IPS-15b (cell line): ENCODE measurements around the gene NPBWR2.

ENCODE experiments used
- H3K27me3 ChIP-seq: one replicate; pipeline ENCODE4 v1.6.1; 2013; ENCODE audit warnings: low read length; ENCODE audit not compliant: control insufficient read depth, insufficient read depth
- H3K36me3 ChIP-seq: one replicate; pipeline ENCODE4 v1.6.1; 2013; ENCODE audit warnings: low read length; ENCODE audit not compliant: control insufficient read depth, insufficient read depth
- H3K4me1 ChIP-seq: one replicate; pipeline ENCODE4 v1.6.1; 2013; ENCODE audit warnings: mild to moderate bottlenecking, low read length; ENCODE audit not compliant: control insufficient read depth, insufficient read depth
- H3K4me3 ChIP-seq: one replicate; pipeline ENCODE4 v1.5.1; 2013; ENCODE audit warnings: low read depth, low read length
- H3K9ac ChIP-seq: one replicate; pipeline ENCODE4 v1.6.1; 2013; ENCODE audit warnings: low read depth, mild to moderate bottlenecking, low read length
- H3K9me3 ChIP-seq: one replicate; pipeline ENCODE4 v1.6.1; 2013; ENCODE audit warnings: mild to moderate bottlenecking, low read length; ENCODE audit not compliant: control insufficient read depth, insufficient read depth

NPBWR2 gene

GRCh38 chr20:64104667-64105451, 2.5 kb downstream of the NPBWR2 start:
- H3K27me3 ChIP-seq, result peaks cover 10% of the 10 kb centered on the region
- H3K9ac ChIP-seq, result no peak overlapping the region
- H3K4me1 ChIP-seq, result no peaks in the 10 kb centered on the region
- H3K36me3 ChIP-seq, result no peaks in the 10 kb centered on the region
- H3K9me3 ChIP-seq, result no peaks in the 10 kb centered on the region
- H3K4me3 ChIP-seq, result no peak overlapping the region

GRCh38 chr20:64103871-64104666, 3.3 kb downstream of the NPBWR2 start:
- Histone ChIP-seq H3K27me3 (peaks cover 10% of the 10 kb centered on the region), H3K4me1 (no peaks in the 10 kb centered on the region)

GRCh38 chr20:64102647-64103354, 4.6 kb downstream of the NPBWR2 start:
- Histone ChIP-seq H3K27me3 (peaks cover 10% of the 10 kb centered on the region), H3K9me3 (no peaks in the 10 kb centered on the region), H3K36me3 (no peaks in the 10 kb centered on the region), H3K4me1 (no peaks in the 10 kb centered on the region), H3K4me3 (peak overlapping the region; percentile 61), H3K9ac (no peak overlapping the region)

More at GRCh38 chr20:64103871-64104666, 3.3 kb downstream of the NPBWR2 start:
- no peak overlapping the region for H3K4me3 ChIP-seq
- H3K36me3 ChIP-seq, result no peaks in the 10 kb centered on the region
- H3K9me3 ChIP-seq, result no peaks in the 10 kb centered on the region
- no peak overlapping the region for H3K9ac ChIP-seq

- Histone ChIP-seq H3K36me3 (no peaks in the 10 kb centered on the region), H3K27me3 (peaks cover 10% of the 10 kb centered on the region), H3K9ac (no peak overlapping the region), H3K4me3 (peak overlapping the region; percentile 61), H3K9me3 (no peaks in the 10 kb centered on the region), H3K4me1 (no peaks in the 10 kb centered on the region)
Observed at GRCh38 chr20:64101731-64102621, 5.4 kb downstream of the NPBWR2 start.

GRCh38 chr20:64100946-64101688, 6.2 kb downstream of the NPBWR2 start:
- Histone ChIP-seq H3K9me3 (no peaks in the 10 kb centered on the region), H3K27me3 (peaks cover 10% of the 10 kb centered on the region), H3K9ac (no peak overlapping the region), H3K4me1 (no peaks in the 10 kb centered on the region), H3K36me3 (no peaks in the 10 kb centered on the region), H3K4me3 (no peak overlapping the region)

GRCh38 chr20:64100566-64100888, 6.8 kb downstream of the NPBWR2 start:
- peaks cover 10% of the 10 kb centered on the region for H3K27me3 ChIP-seq
- H3K36me3 ChIP-seq, result no peaks in the 10 kb centered on the region
- H3K9me3 ChIP-seq, result no peaks in the 10 kb centered on the region
- H3K9ac ChIP-seq, result no peak overlapping the region
- no peak overlapping the region for H3K4me3 ChIP-seq
- no peaks in the 10 kb centered on the region for H3K4me1 ChIP-seq

GRCh38 chr20:64099880-64100565, 7.3 kb downstream of the NPBWR2 start:
- Histone ChIP-seq H3K9ac (no peak overlapping the region), H3K4me1 (no peaks in the 10 kb centered on the region), H3K27me3 (peaks cover 10% of the 10 kb centered on the region), H3K36me3 (no peaks in the 10 kb centered on the region), H3K4me3 (no peak overlapping the region), H3K9me3 (no peaks in the 10 kb centered on the region)

GRCh38 chr20:64099086-64099786, 8.1 kb downstream of the NPBWR2 start:
- no peaks in the 10 kb centered on the region for H3K36me3 ChIP-seq
- no peak overlapping the region for H3K9ac ChIP-seq
- no peaks in the 10 kb centered on the region for H3K4me1 ChIP-seq
- no peaks in the 10 kb centered on the region for H3K9me3 ChIP-seq
- no peak overlapping the region for H3K4me3 ChIP-seq
- H3K27me3 ChIP-seq, result peaks cover 10% of the 10 kb centered on the region

- no peak overlapping the region for H3K9ac ChIP-seq
- H3K4me3 ChIP-seq, result no peak overlapping the region
- no peaks in the 10 kb centered on the region for H3K36me3 ChIP-seq
- H3K27me3 ChIP-seq, result peaks cover 10% of the 10 kb centered on the region
- no peaks in the 10 kb centered on the region for H3K9me3 ChIP-seq
- H3K4me1 ChIP-seq, result no peaks in the 10 kb centered on the region
Observed at GRCh38 chr20:64098471-64099013, 8.8 kb downstream of the NPBWR2 start.

GRCh38 chr20:64096535-64096934, 10.8 kb downstream of the NPBWR2 start:
- Histone ChIP-seq H3K27me3 (peaks cover 7% of the 10 kb centered on the region), H3K4me1 (peaks cover 5% of the 10 kb centered on the region), H3K9ac (no peak overlapping the region), H3K9me3 (no peaks in the 10 kb centered on the region), H3K4me3 (no peak overlapping the region), H3K36me3 (no peaks in the 10 kb centered on the region)
